Measurements from ENCODE around the gene NDRG3.
A peak's percentile ranks its signal among the peaks of the same experiment; 100 is the strongest.
"Not testable (repeated sequence)": the region's sequence is repeated elsewhere in the genome, so short reads cannot be mapped to it uniquely, and the experiment has no call there.

NDRG3 gene

DNA sequence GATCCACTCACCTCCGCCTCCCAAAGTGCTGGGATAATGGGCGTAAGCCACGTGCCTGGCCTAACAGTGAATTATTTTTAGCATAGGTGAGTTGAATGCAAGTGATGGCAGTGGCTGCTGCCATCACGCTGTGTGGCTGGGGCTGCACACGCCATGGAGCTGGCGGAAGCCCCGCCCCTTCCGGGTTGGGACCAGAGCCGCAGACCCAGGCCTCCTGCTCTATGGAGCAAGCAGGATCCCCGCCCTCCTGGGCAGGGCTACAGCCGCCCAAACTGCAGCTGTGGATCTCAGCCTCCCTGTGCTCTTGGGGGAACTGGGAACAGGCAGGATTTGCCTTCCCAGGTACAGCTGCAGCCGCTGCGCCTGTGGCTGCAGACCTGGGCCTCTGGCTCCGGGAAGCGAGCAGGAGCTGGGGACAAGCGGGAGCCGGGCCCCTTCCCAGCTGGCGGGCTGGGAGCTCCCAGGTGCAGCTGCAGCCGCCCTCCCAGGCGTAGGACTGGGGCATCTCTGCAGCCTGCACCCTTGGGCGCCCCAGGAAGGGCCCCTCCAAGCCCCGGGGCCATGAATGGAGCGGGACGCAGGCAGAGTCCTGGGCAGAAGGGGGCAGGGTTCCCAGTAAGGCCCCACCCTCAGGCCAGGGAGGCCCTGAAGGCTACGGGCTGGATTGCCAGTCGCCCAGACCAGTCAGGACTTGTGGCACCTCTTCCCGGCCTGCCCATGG is 69.0 kb downstream of the NDRG3 start:
- Mint-ChIP-seq H3K27ac (peak overlapping the region; percentile 93 to 97 (median 97)), H3K27me3 (ENCODE audit: low read depth) (no peaks in the 10 kb centered on the region)

DNA sequence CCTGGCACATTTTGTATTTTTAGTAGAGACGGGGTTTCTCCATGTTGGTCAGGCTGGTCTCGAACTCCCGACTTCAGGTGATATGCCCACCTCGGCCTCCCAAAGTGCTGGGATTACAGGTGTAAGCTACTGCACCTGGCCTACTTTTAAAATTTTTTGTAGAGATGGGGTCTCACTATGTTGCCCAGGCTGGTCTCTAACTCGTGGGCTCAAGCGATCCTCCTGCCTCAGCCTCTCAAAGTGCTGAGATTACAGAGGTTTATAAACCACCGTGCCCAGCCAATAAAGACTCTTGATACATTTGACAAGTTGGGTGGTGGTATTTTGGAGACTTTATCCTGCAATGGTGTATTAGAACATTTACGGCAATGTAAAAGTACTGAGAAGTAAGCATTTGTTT is 70.3 kb downstream of the NDRG3 start:
- peak overlapping the region; percentile 47 to 72 (median 58) for H3K4me3 Mint-ChIP-seq
- H3K27ac Mint-ChIP-seq: peak overlapping the region in 1 of 3 experiments; percentile 43
- not testable (repeated sequence) for H3K27me3 Mint-ChIP-seq (ENCODE audit: low read depth); H3K9me3 Mint-ChIP-seq; H3K4me1 Mint-ChIP-seq
- H3K36me3 Mint-ChIP-seq (ENCODE audit: low read depth): peaks cover 26% of the 10 kb centered on the region

More for the DNA sequence above, 69.0 kb downstream of the NDRG3 start:
- TF ChIP-seq CTCF (IDR thresholded peaks at IDR 0.05; ENCODE audit: unreplicated experiment in 3 of 3): no peak
- peak overlapping the region; percentile 80 to 92 (median 90) for H3K4me3 Mint-ChIP-seq
- peaks cover 29% of the 10 kb centered on the region for H3K36me3 Mint-ChIP-seq (ENCODE audit: low read depth)
- H3K9me3 Mint-ChIP-seq: no peaks in the 10 kb centered on the region
- peaks cover 9% of the 10 kb centered on the region for H3K4me1 Mint-ChIP-seq

- H3K9me3 Mint-ChIP-seq: no peaks in the 10 kb centered on the region
- no peak overlapping the region for H3K27ac Mint-ChIP-seq
- no peak overlapping the region for H3K4me3 Mint-ChIP-seq
- no peaks in the 10 kb centered on the region for H3K27me3 Mint-ChIP-seq (ENCODE audit: low read depth)
- TF ChIP-seq CTCF (IDR thresholded peaks at IDR 0.05; ENCODE audit: unreplicated experiment in 3 of 3): no peak
- H3K36me3 Mint-ChIP-seq (ENCODE audit: low read depth): peaks cover 20% of the 10 kb centered on the region
- peaks cover 8% of the 10 kb centered on the region for H3K4me1 Mint-ChIP-seq
Observed at GRCh38 chr20:36672991-36673390, 72.9 kb downstream of the NDRG3 start.

DNA sequence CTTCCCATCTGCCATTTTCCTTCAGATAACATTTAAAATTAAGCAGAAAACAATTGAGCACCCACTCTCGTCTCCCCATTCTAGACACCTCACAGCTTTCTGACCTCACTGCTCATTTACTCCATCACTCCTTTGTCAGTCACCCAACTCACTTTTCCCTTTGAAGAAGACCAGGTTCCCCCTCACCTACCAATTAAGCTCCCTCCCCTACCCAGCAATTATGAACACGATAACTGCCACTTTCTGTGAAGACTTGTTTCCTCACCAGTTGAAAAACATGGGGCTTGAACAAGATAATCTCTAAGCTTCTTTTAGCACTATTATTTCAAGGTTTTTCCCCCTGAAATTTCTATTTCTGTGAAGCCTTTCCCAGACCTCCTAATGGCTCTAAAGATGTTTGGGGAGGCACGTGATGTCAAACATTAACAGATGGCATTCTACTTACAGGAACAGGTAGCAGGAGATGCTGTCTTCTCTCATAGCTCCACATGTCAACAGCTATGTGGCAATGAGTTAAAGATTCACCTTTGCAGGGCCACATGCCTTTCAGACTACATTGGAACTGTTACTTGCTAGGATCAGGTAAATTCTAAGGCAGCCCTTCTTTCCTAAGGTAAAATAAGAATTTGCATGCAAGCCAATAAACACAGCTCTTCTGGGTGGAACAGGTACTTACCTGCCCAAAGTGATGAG is 75.1 kb downstream of the NDRG3 start:
- H3K27me3 Mint-ChIP-seq (ENCODE audit: low read depth): no peaks in the 10 kb centered on the region
- peak overlapping the region in 1 of 3 experiments; percentile 19 for H3K27ac Mint-ChIP-seq
- H3K4me3 Mint-ChIP-seq: no peak overlapping the region
- peaks cover 20% of the 10 kb centered on the region for H3K36me3 Mint-ChIP-seq (ENCODE audit: low read depth)
- H3K4me1 Mint-ChIP-seq: no peaks in the 10 kb centered on the region
- H3K9me3 Mint-ChIP-seq: no peaks in the 10 kb centered on the region
- no peak for TF ChIP-seq CTCF (IDR thresholded peaks at IDR 0.05; ENCODE audit: unreplicated experiment in 3 of 3)

- Mint-ChIP-seq H3K4me1 (no peaks in the 10 kb centered on the region), H3K27ac (no peak overlapping the region), H3K9me3 (no peaks in the 10 kb centered on the region), H3K27me3 (ENCODE audit: low read depth) (no peaks in the 10 kb centered on the region), H3K4me3 (no peak overlapping the region), H3K36me3 (ENCODE audit: low read depth) (peaks cover 33% of the 10 kb centered on the region)
- no peak for TF ChIP-seq CTCF (IDR thresholded peaks at IDR 0.05; ENCODE audit: unreplicated experiment in 3 of 3)
Observed at GRCh38 chr20:36666181-36666740, 79.6 kb downstream of the NDRG3 start.

DNA sequence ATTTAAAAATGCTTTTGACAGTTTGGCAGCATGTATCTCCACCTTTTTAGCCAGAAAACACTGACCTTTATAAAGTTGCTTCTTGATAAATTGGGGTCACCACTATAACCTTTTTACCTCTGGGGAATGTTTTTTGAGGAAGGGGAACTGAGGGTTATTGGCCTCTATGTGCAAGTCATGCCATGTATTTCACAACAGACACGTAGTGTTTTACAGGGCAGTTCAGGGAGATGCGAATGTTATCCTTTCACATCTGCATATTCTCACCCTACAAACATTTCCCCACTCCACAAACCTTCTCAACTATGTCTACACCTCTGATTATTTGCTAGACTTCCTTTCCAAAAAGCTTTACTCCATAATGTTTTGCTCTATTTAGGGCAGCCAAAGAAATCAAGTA is 82.9 kb downstream of the NDRG3 start:
- Mint-ChIP-seq H3K4me3 (no peak overlapping the region), H3K4me1 (no peaks in the 10 kb centered on the region), H3K36me3 (ENCODE audit: low read depth) (peaks cover 31% of the 10 kb centered on the region), H3K27me3 (ENCODE audit: low read depth) (no peaks in the 10 kb centered on the region), H3K27ac (no peak overlapping the region), H3K9me3 (no peaks in the 10 kb centered on the region)
- no peak for TF ChIP-seq CTCF (IDR thresholded peaks at IDR 0.05; ENCODE audit: unreplicated experiment in 3 of 3)
